PFSK-1 (cell line): ENCODE measurements around the gene GALNT1.

ENCODE experiments used
- FOXP2 ChIP-seq: optimal IDR thresholded peaks from 2 replicates; pipeline ENCODE3; 2011; ENCODE audit warnings: borderline replicate concordance, control low read depth, inconsistent platforms; ENCODE audit not compliant: insufficient read depth; ENCODE audit errors: extremely low read length, extremely low read depth
- POLR2AphosphoS5 ChIP-seq: IDR thresholded peaks from 2 replicates; pipeline ENCODE4 v1.6.1; 2012; ENCODE audit warnings: low read depth, mild to moderate bottlenecking, control low read depth, low read length, moderate library complexity
- REST ChIP-seq, 2 experiments: IDR thresholded peaks; 2 replicates each; pipeline versions ENCODE4 v1.6.1 to v1.8.0; 2011 to 2012; ENCODE audit warnings: low read depth in 2 of 2, low read length in 2 of 2, control low read depth in 1 of 2, inconsistent platforms in 1 of 2, mild to moderate bottlenecking in 1 of 2, moderate library complexity in 1 of 2; ENCODE audit not compliant: insufficient read depth in 1 of 2
- SIN3A ChIP-seq: IDR thresholded peaks from 2 replicates; pipeline ENCODE4 v1.6.1; 2012; ENCODE audit warnings: mild to moderate bottlenecking, low read length, moderate library complexity, borderline replicate concordance; ENCODE audit not compliant: insufficient read depth
- TAF1 ChIP-seq: IDR thresholded peaks from 2 replicates; pipeline ENCODE4 v1.6.1; 2012; ENCODE audit warnings: low read length, control low read depth, borderline replicate concordance; ENCODE audit not compliant: insufficient read depth

GALNT1 gene

DNA sequence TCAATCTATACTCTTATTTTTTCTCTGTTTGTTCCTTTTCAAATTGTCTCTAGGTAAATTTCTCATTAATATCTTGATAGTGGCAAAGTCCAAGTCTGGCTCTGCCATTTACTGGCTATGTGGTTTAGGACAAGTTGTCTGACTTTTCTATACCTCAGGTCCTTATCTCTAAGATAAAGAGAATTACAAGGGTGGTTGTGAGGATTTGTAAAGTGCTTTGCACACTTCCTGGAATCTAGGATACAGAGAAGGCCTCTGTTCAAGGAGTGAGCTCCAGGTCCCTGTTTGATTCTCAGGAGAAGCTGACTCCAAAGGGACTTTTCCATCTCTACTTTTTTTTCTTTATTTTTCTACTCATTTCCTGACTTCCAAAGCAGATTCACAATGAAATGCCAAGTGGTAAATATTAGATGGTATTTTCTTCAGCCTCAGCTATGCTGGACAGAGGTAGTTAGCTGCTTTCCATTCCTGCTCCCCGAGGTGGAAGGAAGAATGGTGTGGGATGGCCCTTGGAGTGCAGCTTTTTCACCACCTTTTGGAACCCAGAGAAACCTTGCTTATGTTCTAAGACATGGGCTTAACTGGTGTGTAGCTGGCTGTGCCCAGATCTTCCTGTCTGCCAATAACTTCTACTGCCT, 90.5 kb downstream of the GALNT1 start:
- TF ChIP-seq FOXP2 (no peak), REST (IDR thresholded peaks at IDR 0.05; ENCODE audit: insufficient read depth in 1 of 2, low read depth in 2 of 2, low read length in 2 of 2) (peak in 1 of 2 experiments; percentile 85; a peak in 2 of 4 replicates)

DNA sequence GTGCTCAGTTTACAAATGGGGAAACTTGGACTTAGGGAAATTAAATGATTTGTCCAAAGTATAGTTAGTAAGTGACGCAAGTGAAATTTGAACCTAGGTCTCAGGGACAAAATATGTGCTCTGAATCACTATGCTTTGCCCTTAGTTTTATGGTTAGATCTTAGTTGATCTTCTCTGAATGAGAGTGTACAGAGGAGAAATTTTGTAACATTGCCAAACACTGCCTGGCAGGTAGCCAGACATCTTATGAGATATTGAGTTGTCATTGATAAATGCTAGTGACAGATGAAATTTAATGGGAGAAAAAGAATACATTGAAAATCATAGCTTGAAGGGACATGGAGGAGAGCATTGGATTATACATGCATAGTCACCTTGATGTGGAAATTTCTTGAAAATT, 91.4 kb downstream of the GALNT1 start:
- no peak for TF ChIP-seq REST (IDR thresholded peaks at IDR 0.05; ENCODE audit: insufficient read depth in 1 of 2, low read depth in 2 of 2, low read length in 2 of 2)
- no peak for TF ChIP-seq FOXP2
- no peak for TF ChIP-seq SIN3A
- no peak for TF ChIP-seq POLR2AphosphoS5
- no peak for TF ChIP-seq TAF1

DNA sequence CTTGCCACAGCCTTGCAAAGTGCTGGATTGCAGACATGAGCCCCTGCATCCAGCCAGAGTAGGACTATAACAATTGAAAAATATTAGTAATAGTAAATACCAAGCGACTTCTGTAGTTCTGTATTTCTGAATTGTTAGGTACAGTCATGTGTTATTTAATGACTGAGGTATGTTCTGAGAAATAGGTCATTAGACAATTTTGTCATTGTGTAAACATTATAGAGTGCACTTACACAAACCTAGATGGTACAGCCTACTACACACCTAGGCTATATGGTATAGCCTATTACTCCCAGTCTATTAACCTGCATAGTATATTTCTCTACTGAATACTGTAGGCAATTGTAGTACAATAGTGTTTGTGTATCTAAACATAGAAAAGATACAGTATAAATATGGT, 92.1 kb downstream of the GALNT1 start:
- TF ChIP-seq POLR2AphosphoS5: no peak
- TF ChIP-seq FOXP2: no peak
- no peak for TF ChIP-seq SIN3A
- TF ChIP-seq REST (IDR thresholded peaks at IDR 0.05; ENCODE audit: insufficient read depth in 1 of 2, low read depth in 2 of 2, low read length in 2 of 2): no peak
- no peak for TF ChIP-seq TAF1

- TF ChIP-seq TAF1 (no peak), SIN3A (no peak), REST (IDR thresholded peaks at IDR 0.05; ENCODE audit: insufficient read depth in 1 of 2, low read depth in 2 of 2, low read length in 2 of 2) (no peak), POLR2AphosphoS5 (no peak), FOXP2 (no peak)
Measured at GRCh38 chr18:35680139-35680551, 98.6 kb downstream of the GALNT1 start.

GRCh38 chr18:35682281-35682867, 100.8 kb downstream of the GALNT1 start:
- TF ChIP-seq REST (IDR thresholded peaks at IDR 0.05; ENCODE audit: insufficient read depth in 1 of 2, low read depth in 2 of 2, low read length in 2 of 2) (no peak), SIN3A (no peak), FOXP2 (no peak), POLR2AphosphoS5 (no peak), TAF1 (no peak)
